Cardiac fibroblast (primary cell): Measurements from ENCODE around the gene CCL26.
A peak's percentile ranks its signal among the peaks of the same experiment; 100 is the strongest.

Experiments used
- DNase-seq, 2 donors: peaks; one replicate each; pipeline versions ENCODE4 v3.0.0 to v3.0.0-alpha.2; 2010; ENCODE audit warnings: low read depth in 2 of 2
- H3K4me3 ChIP-seq, 2 donors: replicated peaks in 1 of 2; 1 replicate in 1 of 2; 2 replicates in 1 of 2; pipeline ENCODE4 v1.5.1; 2011; ENCODE audit warnings: low read depth in 2 of 2, low read length in 2 of 2, mild to moderate bottlenecking in 2 of 2, moderate library complexity in 1 of 2
- CTCF ChIP-seq: IDR thresholded peaks from one replicate; pipeline ENCODE4 v1.5.1; 2011; ENCODE audit warnings: low read depth, mild to moderate bottlenecking, low read length, inconsistent platforms

Gene CCL26

DNA sequence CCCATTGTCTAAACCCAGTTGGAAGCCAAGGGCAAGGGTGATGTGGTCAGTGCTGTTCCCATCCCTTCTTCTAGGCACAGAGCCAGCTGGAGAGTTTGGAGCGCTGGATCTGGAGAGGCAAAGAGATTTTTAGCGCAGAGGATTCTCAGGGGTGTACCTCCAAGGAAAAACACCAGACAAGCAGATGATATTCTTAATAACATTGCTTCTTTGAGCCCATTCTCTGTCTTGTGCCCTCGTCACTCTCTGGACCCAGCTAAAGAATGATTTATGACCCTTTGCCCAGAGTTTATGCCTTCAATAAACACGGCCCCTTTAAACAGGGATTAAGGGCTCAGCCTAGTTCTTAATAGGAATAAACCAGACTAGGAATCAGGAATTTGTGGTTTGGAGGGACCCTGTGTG is 28.6 kb downstream of the CCL26 start:
- DNase-seq, result peak; percentile 44 to 64
- H3K4me3 ChIP-seq, result no peak overlapping the region

GRCh38 chr7:75740846-75741497 is 31.0 kb downstream of the CCL26 start:
- DNase-seq, result peak; percentile 32 to 44
- H3K4me3 ChIP-seq, result no peak overlapping the region
- no peak for TF ChIP-seq CTCF

More for the DNA sequence above, 28.6 kb downstream of the CCL26 start:
- no peak for TF ChIP-seq CTCF

GRCh38 chr7:75739796-75740672 is 32.0 kb downstream of the CCL26 start:
- DNase-seq, result peak; percentile 73
- TF ChIP-seq CTCF, result no peak
- peak overlapping the region; percentile 64 to 67 for H3K4me3 ChIP-seq

GRCh38 chr7:75738975-75739795 is 32.8 kb downstream of the CCL26 start:
- peak; percentile 98 to 100 for DNase-seq
- peak overlapping the region; percentile 94 to 95 for H3K4me3 ChIP-seq
- no peak for TF ChIP-seq CTCF

DNA sequence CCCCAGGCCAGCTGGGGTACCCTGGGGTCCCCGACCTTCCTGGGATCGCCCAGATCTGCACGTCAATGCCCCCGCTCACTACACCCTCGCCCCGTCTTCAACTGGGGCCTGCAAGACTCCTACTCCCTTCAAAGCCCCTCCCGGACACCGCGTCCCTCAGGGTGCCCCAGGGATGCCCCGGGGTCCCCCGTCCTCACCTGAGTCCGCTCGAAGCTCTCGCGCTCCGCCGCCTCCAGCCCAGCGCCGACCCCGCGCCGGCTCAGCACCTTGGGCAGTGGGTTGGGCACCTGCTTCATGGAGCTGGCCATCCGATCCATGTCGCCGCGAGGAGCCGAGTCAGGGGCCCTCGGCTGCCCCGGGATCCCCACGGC is 33.4 kb downstream of the CCL26 start, which contains the start of gene HIP1:
Gene HIP1 (minus strand): TSS at position 338 of the 371 bp plus-strand sequence. CDS start 21 bp downstream, at position 317.
- DNase-seq, result peak in 1 of 2 donors; percentile 14
- H3K4me3 ChIP-seq, result peak within 1 kb of the TSS; percentile 94 to 95
- TF ChIP-seq CTCF, result no peak

GRCh38 chr7:75737856-75738603 is 34.0 kb downstream of the CCL26 start:
- peak overlapping the region; percentile 94 to 95 for H3K4me3 ChIP-seq
- DNase-seq, result peak in 1 of 2 donors; percentile 25
- TF ChIP-seq CTCF, result no peak
